OCI-LY7 (cell line): ENCODE results near the gene DHRS1. TPM values are rescaled to one million over a fixed set of nuclear protein-coding genes. Genes with fewer than 3 reads are reported as not detected.

Experiments
- BruUV-seq: library from RNA; stranded (reverse); fragments of 400-500 nt; replicated peaks from 2 replicates; lab custom pipeline; 2021; lab: Mats Ljungman, UMichigan
- CTCF ChIA-PET: fragments of 300-600 bp; sonication (Branson Sonifier 250); formaldehyde crosslinking; loops from one replicate; lab custom pipeline; 2022; ENCODE audit warnings: antibody characterized with exemption; ENCODE audit not compliant: unreplicated experiment; lab: Charles Lee
- POLR2A ChIA-PET: fragments of 300-600 bp; sonication (Branson Sonifier 250); formaldehyde crosslinking; loops from one replicate; lab custom pipeline; 2022; ENCODE audit warnings: antibody characterized with exemption; lab: Charles Lee
- DNase-seq: peaks from one replicate; pipeline ENCODE4 v3.0.0-alpha.2; 2015; ENCODE audit warnings: low spot score
- H2AFZ ChIP-seq: fragments of 200-600 bp; sonication (generic), shearing (Covaris generic); 2 replicates; pipeline ENCODE4 v1.6.1; 2014; ENCODE audit warnings: mild to moderate bottlenecking, antibody characterized with exemption, low read length, moderate library complexity
- H3K27ac ChIP-seq: fragments of 200-600 bp; sonication (generic); 2 replicates; pipeline ENCODE4 v1.5.1; 2014; ENCODE audit warnings: mixed run types, low read depth, mild to moderate bottlenecking, moderate library complexity, low read length, inconsistent platforms; ENCODE audit not compliant: poor library complexity, severe bottlenecking
- H3K36me3 ChIP-seq: fragments of 200-600 bp; sonication (generic); 2 replicates; pipeline ENCODE4 v1.6.1; 2014; ENCODE audit warnings: mild to moderate bottlenecking, antibody characterized with exemption, low read length, moderate library complexity, mixed read lengths; ENCODE audit not compliant: insufficient read depth
- H3K4me1 ChIP-seq: fragments of 200-600 bp; sonication (generic); 2 replicates; pipeline ENCODE4 v1.5.1; 2014; ENCODE audit warnings: mild to moderate bottlenecking, low read length; ENCODE audit not compliant: insufficient read depth, poor library complexity, severe bottlenecking
- H3K4me2 ChIP-seq: fragments of 200-600 bp; sonication (generic); 2 replicates; pipeline ENCODE4 v1.6.1; 2014; ENCODE audit warnings: mild to moderate bottlenecking, low read length
- H3K4me3 ChIP-seq: fragments of 200-600 bp; sonication (generic); 2 replicates; pipeline ENCODE4 v1.5.1; 2014; ENCODE audit warnings: mild to moderate bottlenecking, low read depth, low read length; ENCODE audit not compliant: poor library complexity, severe bottlenecking
- H3K79me2 ChIP-seq: fragments of 200-600 bp; sonication (generic); 2 replicates; pipeline ENCODE4 v1.6.1; 2016; ENCODE audit warnings: low read depth, mild to moderate bottlenecking, low read length, moderate library complexity, mixed read lengths; ENCODE audit not compliant: insufficient read depth
- H3K9me2 ChIP-seq: fragments of 200-600 bp; sonication (generic); 2 replicates; pipeline ENCODE4 v1.6.1; 2016; ENCODE audit warnings: mild to moderate bottlenecking, low read length, mixed read lengths; ENCODE audit not compliant: insufficient read depth
- H3K9me3 ChIP-seq: fragments of 200-600 bp; sonication (generic); 2 replicates; pipeline ENCODE4 v1.6.1; 2014; ENCODE audit warnings: mild to moderate bottlenecking, mixed run types, low read length, mixed read lengths
- H4K20me1 ChIP-seq: fragments of 200-600 bp; sonication (generic); 2 replicates; pipeline ENCODE4 v1.6.1; 2014; ENCODE audit warnings: mild to moderate bottlenecking, antibody characterized with exemption, low read length, moderate library complexity, mixed read lengths; ENCODE audit not compliant: insufficient read depth
- CTCF ChIP-seq: fragments of 200-600 bp; sonication (generic); conservative IDR thresholded peaks from 2 replicates; pipeline ENCODE4 v1.5.1; 2014; ENCODE audit warnings: mild to moderate bottlenecking, antibody characterized with exemption, low read length, moderate library complexity, mixed read lengths
- EZH2phosphoT487 ChIP-seq: fragments of 200-600 bp; sonication (generic); IDR thresholded peaks from 2 replicates; pipeline ENCODE4 v1.6.1; 2018; ENCODE audit warnings: low read depth, borderline replicate concordance, mild to moderate bottlenecking, mixed run types, antibody characterized with exemption, low read length, moderate library complexity, mixed read lengths
- intact Hi-C: fragments of 100-400 bp; cut with micrococcal nuclease; formaldehyde crosslinking; loops from one replicate; pipeline ENCODE4 v1.10.0; 2022; ENCODE audit not compliant: unreplicated experiment
- total RNA-seq, 2 experiments: library from RNA; depleted of rRNA in 1 of 2; stranded (reverse); fragments of >200 nt in 1 of 2; shearing (Covaris generic) in 1 of 2; gene quantifications; 2 replicates each; pipeline ENCODE4 v1.2.3, GENCODE V29; 2014 to 2022

DHRS1 gene
- total RNA-seq, 2 experiments from 2014 or later: 27.4 to 34.9 TPM

GRCh38 chr14:24335461-24336171, 36.0 kb upstream of the DHRS1 start:
- BruUV-seq: no TSS peak
- no peak for TF ChIP-seq EZH2phosphoT487
- no peak for TF ChIP-seq CTCF
- Histone ChIP-seq H3K9me2 (no peaks in the 10 kb centered on the region), H3K4me2 (no peak overlapping the region), H3K79me2 (no peaks in the 10 kb centered on the region), H4K20me1 (no peaks in the 10 kb centered on the region), H3K27ac (no peak overlapping the region), H3K4me3 (no peak overlapping the region), H3K36me3 (no peaks in the 10 kb centered on the region), H2AFZ (no peak overlapping the region), H3K9me3 (no peaks in the 10 kb centered on the region), H3K4me1 (peaks cover 37% of the 10 kb centered on the region)
- intact Hi-C loops: loop anchor here (10.0 kb wide), 1 partner anchor 339 kb away; no protein-coding TSS in a partner anchor
- CTCF ChIA-PET: interaction anchor here (1.2 kb wide), 1 partner anchor 96 kb away, joined by 6 read pairs; no protein-coding TSS in a partner anchor
- POLR2A ChIA-PET: interaction anchor here (0.6 to 0.9 kb wide), 2 partner anchors 17 to 1772 kb away, joined by 3 read pairs; no protein-coding TSS in a partner anchor
- no peak for DNase-seq

- DNase-seq: no peak
- H3K9me2 ChIP-seq: no peaks in the 10 kb centered on the region
- POLR2A ChIA-PET: no interaction called here
- peak within 1 kb of the TSS; percentile 51 for H3K4me3 ChIP-seq
- TF ChIP-seq EZH2phosphoT487 (no peak; the same call in 1 of the 2 replicates), CTCF (no peak)
- H3K9me3 ChIP-seq: no peaks in the 10 kb centered on the region
- H3K27ac ChIP-seq: no peak within 1 kb of the TSS
- no TSS peak for BruUV-seq
- CTCF ChIA-PET: interaction anchor here (1.0 to 3.0 kb wide), 2 partner anchors 102 to 1034 kb away, joined by 3 to 16 read pairs; no protein-coding TSS in a partner anchor
- H3K36me3 ChIP-seq: no peaks in the 10 kb centered on the region
- H3K4me1 ChIP-seq: peaks cover 30% of the 10 kb centered on the region
- H3K79me2 ChIP-seq: no peaks in the 10 kb centered on the region
- intact Hi-C loops: loop anchor here (10.0 kb wide), 1 partner anchor 340 kb away; no protein-coding TSS in a partner anchor
- peak within 1 kb of the TSS; percentile 69 for H3K4me2 ChIP-seq
- peak within 1 kb of the TSS; percentile 31; the same call in 1 of the 2 replicates for H2AFZ ChIP-seq
- H4K20me1 ChIP-seq: no peaks in the 10 kb centered on the region
These were observed 35.1 kb upstream of the DHRS1 start, which contains the start of gene ADCY4 for GRCh38 chr14:24334431-24335291. Gene ADCY4 (minus strand): TSS chr14:24335071. CDS start chr14:24334652, 419 bp downstream.
